NCI-H345 treated with DMSO at 0.1 percent for 48 hours (cell line): ENCODE data around the gene ADO.

Experiments
- DNase-seq: peaks from one replicate; lab custom pipeline; 2025; ENCODE audit not compliant: unreplicated experiment; lab: John Stamatoyannopoulos, UW

ADO gene

GRCh38 chr10:62817121-62817765 lies 12.7 kb downstream of the ADO start:
- no peak for DNase-seq

GRCh38 chr10:62817766-62818425 lies 13.4 kb downstream of the ADO start:
- peak; percentile 20 for DNase-seq

GRCh38 chr10:62818426-62819011 lies 14.0 kb downstream of the ADO start:
- DNase-seq, result no peak

GRCh38 chr10:62819141-62819920 lies 14.8 kb downstream of the ADO start:
- DNase-seq, result peak; percentile 76

GRCh38 chr10:62820586-62820985 lies 16.1 kb downstream of the ADO start:
- no peak for DNase-seq

GRCh38 chr10:62826273-62826672 lies 21.8 kb downstream of the ADO start:
- DNase-seq, result no peak

GRCh38 chr10:62829622-62830021 lies 25.1 kb downstream of the ADO start:
- no peak for DNase-seq

GRCh38 chr10:62830679-62831078 lies 26.2 kb downstream of the ADO start:
- DNase-seq, result no peak

- DNase-seq, result no peak
Measured at GRCh38 chr10:62831346-62831745, 26.8 kb downstream of the ADO start.

- DNase-seq, result no peak
Measured at GRCh38 chr10:62839590-62839989, 35.1 kb downstream of the ADO start.

GRCh38 chr10:62842983-62843382 lies 38.5 kb downstream of the ADO start:
- DNase-seq, result no peak

GRCh38 chr10:62843600-62843999 lies 39.1 kb downstream of the ADO start:
- no peak for DNase-seq

- no peak for DNase-seq
Measured at GRCh38 chr10:62844280-62845011, 39.9 kb downstream of the ADO start.

GRCh38 chr10:62847433-62847832 lies 42.9 kb downstream of the ADO start:
- no peak for DNase-seq

GRCh38 chr10:62850646-62851045 lies 46.1 kb downstream of the ADO start:
- no peak for DNase-seq

- DNase-seq, result no peak
Measured at GRCh38 chr10:62851442-62851841, 46.9 kb downstream of the ADO start.

- DNase-seq, result no peak
Measured at GRCh38 chr10:62852961-62853702, 48.6 kb downstream of the ADO start.

GRCh38 chr10:62853710-62854109 lies 49.2 kb downstream of the ADO start:
- DNase-seq, result no peak

GRCh38 chr10:62856021-62856420 lies 51.5 kb downstream of the ADO start:
- DNase-seq, result no peak
